Natural killer cell treated with Interleukin-12 subunit alpha and Interleukin-12 subunit beta and Interleukin-15 and Interleukin-18, amount 100 ng/mL, for 72 hours (primary cell): ENCODE data around the gene PLB1. TPM values are rescaled to one million over a fixed set of nuclear protein-coding genes. Genes with fewer than 3 reads are reported as not detected.
"Not testable (repeated sequence)": the region's sequence is repeated elsewhere in the genome, so short reads cannot be mapped to it uniquely, and the experiment has no call there.

ENCODE experiments used
- ATAC-seq, 2 donors: fragments of 150-1000 bp; cut with Tn5 transposase in 1 of 2; sonication (Bioruptor Pico), chemical (Tn5 transposase) in 1 of 2; 2 replicates each; pipeline ENCODE4 v1.10.0; 2021
- DNase-seq: peaks from one replicate; pipeline ENCODE4 v3.0.0; 2022; ENCODE audit warnings: low spot score
- H3K27ac Mint-ChIP-seq, 2 donors: 1 replicate in 1 of 2; 2 replicates in 1 of 2; pipeline ENCODE4 v1.8.0; 2022; ENCODE audit warnings: mixed read lengths in 2 of 2, mild to moderate bottlenecking in 1 of 2, moderate library complexity in 1 of 2
- H3K27me3 Mint-ChIP-seq, 2 donors: 1 replicate in 1 of 2; 2 replicates in 1 of 2; pipeline ENCODE4 v1.8.0; 2022; ENCODE audit warnings: mixed read lengths in 2 of 2
- H3K36me3 Mint-ChIP-seq: one replicate; pipeline ENCODE4 v1.8.0; 2022; ENCODE audit warnings: mixed read lengths
- H3K4me1 Mint-ChIP-seq, 2 donors: 1 replicate in 1 of 2; 2 replicates in 1 of 2; pipeline ENCODE4 v1.8.0; 2022; ENCODE audit warnings: low read depth in 2 of 2, mixed read lengths in 2 of 2, mild to moderate bottlenecking in 1 of 2
- H3K4me3 Mint-ChIP-seq: one replicate; pipeline ENCODE4 v1.8.0; 2022; ENCODE audit warnings: mixed read lengths
- H3K9me3 Mint-ChIP-seq: 2 replicates; pipeline ENCODE4 v1.8.0; 2022; ENCODE audit warnings: mixed read lengths
- total RNA-seq, 2 donors: library from RNA; stranded (reverse); gene quantifications; one replicate each; pipeline ENCODE4 v1.2.3, GENCODE V29; 2022

The PLB1 gene
- total RNA-seq, 2 donors from 2014 or later, result 0.88 to 0.98 TPM

DNA sequence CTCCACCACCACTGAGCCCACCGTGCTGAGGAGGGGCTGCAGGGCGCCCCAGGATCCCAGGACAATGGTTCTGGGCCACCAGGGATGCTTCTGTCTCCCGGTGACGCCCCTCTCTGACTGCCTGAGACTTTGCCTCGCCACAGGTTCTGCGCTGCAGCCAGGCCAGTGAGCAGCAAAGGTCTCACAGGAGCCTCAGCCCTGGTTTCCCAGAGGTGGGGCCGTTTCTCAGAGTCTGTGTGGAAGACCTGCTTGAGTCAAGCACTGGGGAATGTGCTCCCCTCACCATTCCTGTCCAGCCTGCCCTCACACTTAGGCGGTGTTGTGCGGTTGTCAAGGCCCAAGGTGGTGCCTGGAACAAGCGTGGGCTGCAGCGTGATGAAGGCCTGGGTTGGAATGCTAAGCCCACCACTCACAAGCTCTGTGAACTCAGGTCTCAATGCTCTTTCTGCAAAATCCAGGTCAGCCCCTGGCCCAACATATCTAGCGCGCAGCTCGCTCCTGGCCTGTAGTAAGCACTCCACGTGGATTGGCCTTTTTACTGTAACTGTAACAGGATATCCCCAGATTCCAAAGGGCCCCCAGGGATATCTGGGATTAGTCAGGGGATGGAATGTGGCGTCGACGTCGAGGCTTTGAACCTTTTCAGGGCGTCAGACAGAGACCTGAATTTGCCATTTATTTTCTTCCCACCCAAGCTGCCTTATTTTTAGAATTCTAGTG lies 47.6 kb downstream of the PLB1 start:
- Mint-ChIP-seq H3K4me1 (peaks cover 33 to 40% of the 10 kb centered on the region in 2 donors), H3K4me3 (no peak overlapping the region), H3K27me3 (peaks cover 0 to 2% of the 10 kb centered on the region in 2 donors), H3K36me3 (no peaks in the 10 kb centered on the region), H3K27ac (peak overlapping the region in 1 of 2 donors; percentile 80), H3K9me3 (no peaks in the 10 kb centered on the region)
- DNase-seq, result no peak
- no peak for ATAC-seq

DNA sequence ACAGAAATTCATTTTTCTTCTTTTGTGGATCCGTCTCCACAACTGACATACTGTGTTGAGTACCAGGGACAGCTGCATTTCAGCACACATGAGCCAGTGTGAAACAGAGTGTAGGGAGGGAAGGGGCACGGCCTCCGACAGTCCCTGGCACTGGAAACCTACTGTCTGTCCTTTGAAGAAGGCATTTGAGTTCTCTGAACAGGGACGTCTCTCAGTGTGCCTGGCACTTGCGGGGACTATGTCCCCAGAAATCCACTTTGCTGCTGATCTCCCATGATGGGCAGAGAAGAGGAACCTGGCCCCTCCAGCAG lies 48.1 kb downstream of the PLB1 start:
- peak overlapping the region; percentile 75 for H3K4me3 Mint-ChIP-seq
- H3K36me3 Mint-ChIP-seq, result no peaks in the 10 kb centered on the region
- H3K9me3 Mint-ChIP-seq, result no peaks in the 10 kb centered on the region
- ATAC-seq, result no peak
- H3K4me1 Mint-ChIP-seq, result peaks cover 37 to 45% of the 10 kb centered on the region in 2 donors
- H3K27me3 Mint-ChIP-seq, result peaks cover 0 to 2% of the 10 kb centered on the region in 2 donors
- DNase-seq, result no peak
- peak overlapping the region; percentile 80 for H3K27ac Mint-ChIP-seq

DNA sequence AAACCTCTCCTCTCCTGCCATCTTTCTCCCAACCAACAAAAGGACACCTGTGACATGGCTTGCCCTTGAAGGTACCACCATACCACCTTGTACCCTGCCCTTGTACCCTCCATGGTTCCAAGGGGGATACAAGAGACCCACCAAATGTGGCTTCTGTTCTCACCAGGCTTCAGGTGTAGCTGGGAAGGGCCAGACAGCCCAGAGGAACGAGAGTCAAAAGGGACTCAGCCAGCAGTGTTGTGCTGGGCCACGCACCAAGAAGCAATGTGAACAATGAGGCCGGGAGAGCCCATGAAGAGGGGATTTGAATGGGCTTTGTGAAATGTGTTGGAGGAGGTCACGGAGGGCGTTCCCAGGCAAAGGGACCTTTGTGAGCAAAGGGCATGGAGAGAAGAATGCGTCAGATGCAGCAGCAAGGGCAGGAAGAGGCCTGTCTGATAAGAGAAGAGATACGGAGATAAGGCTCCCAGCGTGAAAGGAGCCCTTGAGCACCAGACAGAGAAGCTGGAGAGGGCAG lies 48.6 kb downstream of the PLB1 start:
- H3K36me3 Mint-ChIP-seq, result no peaks in the 10 kb centered on the region
- no peak for ATAC-seq
- peak overlapping the region; percentile 80 for H3K27ac Mint-ChIP-seq
- peaks cover 0 to 2% of the 10 kb centered on the region in 2 donors for H3K27me3 Mint-ChIP-seq
- DNase-seq, result no peak
- peaks cover 37 to 46% of the 10 kb centered on the region in 2 donors for H3K4me1 Mint-ChIP-seq
- H3K4me3 Mint-ChIP-seq, result peak overlapping the region; percentile 75
- H3K9me3 Mint-ChIP-seq, result no peaks in the 10 kb centered on the region

DNA sequence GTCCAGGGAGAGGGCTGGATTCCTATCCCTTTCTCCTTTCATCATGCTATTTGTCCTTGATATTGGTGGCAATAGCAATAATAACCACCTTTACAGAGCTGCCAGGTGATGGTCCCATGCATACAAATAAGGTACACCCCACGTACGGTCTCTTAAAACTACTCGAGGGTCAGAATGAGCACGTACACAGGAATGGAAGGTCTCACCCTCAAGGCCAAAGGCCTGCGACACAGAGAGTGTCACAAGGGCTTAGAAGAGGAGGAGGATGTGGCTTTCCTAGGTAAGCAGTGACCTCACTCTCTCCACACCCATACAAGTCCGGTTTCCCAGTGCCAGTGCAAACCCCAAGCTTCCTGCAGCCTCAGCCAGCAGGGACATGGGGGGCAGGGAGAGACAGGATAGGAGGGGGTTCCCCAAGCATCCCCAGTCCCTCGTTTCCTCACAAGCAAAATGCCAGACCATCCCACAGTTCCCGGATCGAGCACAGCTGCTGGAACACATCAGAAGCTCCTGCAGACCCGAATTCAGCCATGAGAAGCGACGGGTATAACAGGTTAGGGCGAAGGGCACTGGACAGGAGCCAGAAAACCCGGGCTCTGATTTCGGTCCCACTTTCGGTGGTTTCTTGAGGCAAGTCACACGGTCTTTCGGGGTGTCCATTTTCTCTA lies 49.2 kb downstream of the PLB1 start:
- Mint-ChIP-seq H3K4me1 (peaks cover 37 to 46% of the 10 kb centered on the region in 2 donors), H3K9me3 (no peaks in the 10 kb centered on the region), H3K36me3 (no peaks in the 10 kb centered on the region), H3K27me3 (no peaks in the 10 kb centered on the region), H3K4me3 (peak overlapping the region; percentile 75), H3K27ac (peak overlapping the region; percentile 80)
- DNase-seq (no peak), ATAC-seq (peak; percentile 85 to 90)

DNA sequence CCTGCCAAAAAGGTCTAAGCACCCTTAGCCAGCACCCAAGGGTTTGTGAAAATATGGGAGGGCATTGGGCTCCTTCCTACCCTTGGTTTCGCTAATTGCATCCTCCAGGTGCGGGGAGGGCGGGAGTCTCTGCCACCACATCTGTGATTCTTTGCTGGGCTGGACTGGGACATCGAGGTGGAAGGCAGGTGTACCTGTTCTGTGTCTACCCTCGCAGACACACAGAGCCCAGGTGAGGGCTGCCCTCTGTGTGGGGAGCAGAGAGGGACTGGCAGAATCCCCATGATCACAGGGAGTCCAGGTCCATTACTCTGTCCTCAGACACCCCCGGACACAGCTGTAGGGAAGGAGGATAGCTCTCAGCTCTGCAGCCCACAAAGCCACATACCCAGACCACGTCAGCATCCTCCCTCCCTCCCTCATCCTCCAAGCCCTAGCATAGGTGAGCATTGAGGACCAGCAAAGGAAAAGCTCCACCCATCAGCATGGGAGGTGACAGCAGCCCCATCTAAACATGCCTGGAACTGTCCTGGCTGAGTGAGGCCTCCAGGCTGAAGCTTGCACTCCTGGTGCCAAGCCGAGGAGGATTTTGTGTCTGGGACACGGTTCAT lies 49.8 kb downstream of the PLB1 start:
- H3K9me3 Mint-ChIP-seq, result no peaks in the 10 kb centered on the region
- H3K4me3 Mint-ChIP-seq, result peak overlapping the region; percentile 75
- H3K36me3 Mint-ChIP-seq, result no peaks in the 10 kb centered on the region
- peak overlapping the region; percentile 80 for H3K27ac Mint-ChIP-seq
- DNase-seq, result no peak
- H3K27me3 Mint-ChIP-seq, result no peaks in the 10 kb centered on the region
- peaks cover 37 to 46% of the 10 kb centered on the region in 2 donors for H3K4me1 Mint-ChIP-seq
- ATAC-seq, result peak; percentile 54 to 64

DNA sequence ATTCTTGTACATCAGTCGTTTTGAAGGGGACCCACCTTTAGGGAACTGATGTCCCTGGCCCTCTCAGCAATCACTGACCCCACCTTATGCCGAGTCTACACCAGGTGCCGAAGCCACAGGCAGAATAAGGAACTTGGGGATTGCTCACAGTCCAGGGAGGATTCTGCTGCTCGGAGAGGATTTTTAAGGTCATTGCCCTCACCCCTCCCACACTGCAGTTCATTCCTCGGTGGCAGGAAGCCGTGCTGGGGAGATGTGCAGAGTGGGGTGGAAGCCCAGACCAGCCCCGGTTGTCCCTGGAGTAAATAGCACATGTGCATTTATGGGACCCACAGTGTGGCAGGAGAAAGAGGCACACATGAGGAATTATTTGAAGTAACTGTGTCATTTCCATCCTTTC lies 50.4 kb downstream of the PLB1 start:
- H3K9me3 Mint-ChIP-seq, result no peaks in the 10 kb centered on the region
- H3K4me1 Mint-ChIP-seq, result peaks cover 37 to 46% of the 10 kb centered on the region in 2 donors
- DNase-seq, result no peak
- H3K36me3 Mint-ChIP-seq, result no peaks in the 10 kb centered on the region
- H3K27me3 Mint-ChIP-seq, result no peaks in the 10 kb centered on the region
- H3K4me3 Mint-ChIP-seq, result peak overlapping the region; percentile 75
- no peak overlapping the region for H3K27ac Mint-ChIP-seq
- no peak for ATAC-seq

DNA sequence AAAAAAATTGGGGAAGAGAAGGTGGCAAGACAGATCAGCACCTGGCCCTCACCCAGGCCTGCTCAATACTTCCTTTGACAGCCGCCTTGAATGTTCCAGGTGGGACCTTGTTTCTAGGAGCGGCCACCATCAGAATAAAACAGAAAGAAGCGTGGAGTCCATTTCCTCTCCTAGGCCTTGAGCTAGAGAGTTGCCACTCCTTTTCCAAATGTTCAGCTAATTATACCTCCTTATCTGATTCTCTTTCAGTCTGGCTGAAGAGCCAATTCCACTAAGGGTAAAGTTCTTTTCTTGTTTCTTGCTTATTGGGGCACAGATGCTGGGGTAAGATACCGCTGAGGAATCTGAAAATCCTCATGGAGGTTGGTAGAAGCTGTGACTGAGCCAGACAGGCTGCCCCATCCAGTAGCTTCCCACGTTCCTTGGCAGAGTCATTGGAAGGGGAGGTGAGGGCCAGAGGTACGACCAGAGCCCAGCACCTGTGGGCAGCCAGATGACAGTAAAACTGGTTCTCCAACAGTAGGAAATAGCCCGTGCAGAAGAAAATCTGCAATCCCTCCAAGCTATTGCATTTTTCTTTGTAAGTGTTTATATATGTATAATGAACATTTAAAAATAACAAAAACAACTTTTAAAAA lies 51.5 kb downstream of the PLB1 start:
- Mint-ChIP-seq H3K4me3 (peak overlapping the region; percentile 41), H3K27me3 (no peaks in the 10 kb centered on the region), H3K27ac (peak overlapping the region in 1 of 2 donors; percentile 13), H3K9me3 (no peaks in the 10 kb centered on the region), H3K36me3 (no peaks in the 10 kb centered on the region), H3K4me1 (peaks cover 40 to 53% of the 10 kb centered on the region in 2 donors)
- DNase-seq, result no peak
- ATAC-seq, result no peak

DNA sequence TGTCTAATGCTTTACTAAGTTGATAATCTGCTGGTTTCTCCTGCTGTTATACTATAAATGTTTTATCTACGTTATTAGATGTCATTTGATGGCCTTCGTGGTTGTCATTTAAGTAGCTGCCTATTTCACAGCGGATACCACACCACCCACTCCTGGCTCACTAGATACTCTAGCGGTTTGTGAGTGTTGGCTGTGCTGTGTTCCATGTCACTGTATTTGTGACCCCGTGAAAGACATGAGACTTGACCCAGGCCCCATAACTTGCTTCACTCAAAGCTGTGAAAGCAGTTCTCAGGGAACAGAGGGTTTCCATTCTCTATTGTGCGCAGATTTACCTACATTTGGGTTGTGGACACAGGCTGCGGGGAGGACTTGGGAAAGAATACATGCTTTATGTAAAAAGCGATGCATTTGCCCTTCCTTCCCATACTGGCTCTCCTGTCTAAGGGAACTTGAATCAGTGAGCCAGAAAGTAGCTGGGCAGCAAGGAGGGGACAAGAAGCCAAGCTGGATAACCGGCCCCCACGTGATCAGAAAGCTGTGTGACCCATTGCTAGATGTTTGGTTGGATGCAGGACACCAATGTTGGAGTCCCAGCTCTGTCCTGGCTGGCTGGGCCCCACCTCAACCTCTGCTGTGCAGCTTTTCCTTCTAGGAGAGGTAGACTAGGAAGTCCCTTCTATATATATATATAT lies 52.2 kb downstream of the PLB1 start:
- ATAC-seq, result peak; percentile 78 to 79

DNA sequence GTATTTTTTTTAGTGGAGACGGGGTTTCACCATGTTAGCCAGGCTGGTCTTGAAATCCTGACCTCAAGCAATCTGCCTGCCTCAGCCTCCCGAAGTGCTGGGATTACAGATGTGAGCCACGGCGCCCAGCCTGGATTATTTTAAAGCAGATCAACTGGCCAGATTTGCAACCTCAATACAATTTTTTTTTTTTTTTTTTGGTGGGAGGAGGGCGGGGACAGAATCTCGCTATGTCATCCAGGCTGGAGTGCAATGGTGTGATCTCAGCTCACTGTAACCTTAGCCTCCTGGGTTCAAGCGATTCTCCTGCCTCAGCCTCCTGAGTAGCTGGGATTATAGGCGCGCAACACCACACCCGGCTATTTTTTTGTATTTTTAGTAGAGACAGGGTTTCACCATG lies 54.5 kb downstream of the PLB1 start:
- not testable (repeated sequence) for ATAC-seq, H3K4me3 Mint-ChIP-seq

More for the DNA sequence above, 52.2 kb downstream of the PLB1 start:
- DNase-seq, result peak; percentile 64
- no peaks in the 10 kb centered on the region for H3K9me3 Mint-ChIP-seq
- H3K4me3 Mint-ChIP-seq, result peak overlapping the region; percentile 41
- H3K36me3 Mint-ChIP-seq, result no peaks in the 10 kb centered on the region
- H3K4me1 Mint-ChIP-seq, result peaks cover 37 to 48% of the 10 kb centered on the region in 2 donors
- no peaks in the 10 kb centered on the region for H3K27me3 Mint-ChIP-seq
- H3K27ac Mint-ChIP-seq, result peak overlapping the region in 1 of 2 donors; percentile 13

DNA sequence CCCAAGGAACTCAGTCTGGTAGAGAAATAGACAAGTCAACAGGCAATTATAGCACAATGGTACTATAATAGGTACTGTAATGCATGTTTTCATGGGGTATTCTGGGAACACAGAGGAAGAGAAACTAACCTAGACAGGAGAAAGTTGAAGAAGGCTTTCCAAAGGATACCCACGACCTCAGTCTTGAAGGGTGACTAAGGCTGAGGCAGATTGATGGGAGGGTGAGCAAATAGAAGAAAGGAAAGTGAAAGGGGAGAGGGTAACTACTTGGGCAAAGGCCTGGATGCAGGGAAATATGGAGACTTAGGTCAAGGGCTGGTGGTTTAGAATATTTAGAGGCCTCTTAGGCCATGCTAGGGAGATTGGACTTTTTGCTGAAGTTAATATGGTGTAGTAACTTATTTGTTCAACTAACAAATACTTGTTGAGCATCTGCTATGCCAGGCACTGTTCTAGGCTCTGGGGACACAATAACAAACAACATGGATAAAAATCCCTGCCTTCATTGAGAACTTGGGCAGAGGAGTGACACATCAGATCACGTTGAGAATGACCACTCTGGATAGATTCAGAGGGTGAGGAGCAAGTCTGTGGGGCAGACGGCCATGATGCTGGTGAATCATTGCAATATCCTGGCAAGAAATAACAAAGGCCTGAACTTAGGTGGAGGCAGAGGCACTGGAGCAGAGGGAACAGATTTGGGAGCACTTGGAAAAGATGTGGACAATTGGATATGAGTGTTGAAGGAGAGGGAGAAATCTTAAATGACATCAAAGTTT lies 56.4 kb downstream of the PLB1 start:
- no peak overlapping the region for H3K27ac Mint-ChIP-seq
- DNase-seq, result no peak
- no peak for ATAC-seq
- H3K4me3 Mint-ChIP-seq, result no peak overlapping the region
- peaks cover 17 to 24% of the 10 kb centered on the region in 2 donors for H3K4me1 Mint-ChIP-seq
- H3K9me3 Mint-ChIP-seq, result no peaks in the 10 kb centered on the region
- H3K27me3 Mint-ChIP-seq, result no peaks in the 10 kb centered on the region
- H3K36me3 Mint-ChIP-seq, result no peaks in the 10 kb centered on the region

More for the DNA sequence above, 54.5 kb downstream of the PLB1 start:
- H3K27me3 Mint-ChIP-seq, DNase-seq, H3K27ac Mint-ChIP-seq, H3K9me3 Mint-ChIP-seq, H3K36me3 Mint-ChIP-seq: not testable (repeated sequence)
- H3K4me1 Mint-ChIP-seq, result peaks cover 26 to 35% of the 10 kb centered on the region in 2 donors

DNA sequence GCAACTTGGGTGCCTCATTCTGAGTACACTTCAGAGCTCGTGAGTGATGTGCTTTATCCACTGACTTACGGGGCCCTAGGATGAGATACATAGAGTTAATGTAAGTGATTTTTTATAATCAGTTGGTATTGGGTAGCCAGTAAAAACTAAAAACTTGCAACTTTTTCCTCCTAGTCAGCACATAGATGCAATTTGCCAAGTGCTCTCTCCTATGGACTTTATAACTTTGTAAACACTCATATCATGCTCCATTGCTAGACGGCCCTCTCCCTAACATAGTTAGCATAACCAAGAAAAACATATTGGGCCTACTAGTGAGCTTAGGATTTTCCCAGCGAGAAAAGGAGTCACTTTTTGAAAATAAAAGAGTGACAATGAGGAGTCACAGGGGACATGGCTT lies 60.4 kb downstream of the PLB1 start:
- DNase-seq (no peak), ATAC-seq (no peak)
- Mint-ChIP-seq H3K4me3 (no peak overlapping the region), H3K9me3 (no peaks in the 10 kb centered on the region), H3K4me1 (peaks cover 3 to 8% of the 10 kb centered on the region in 2 donors), H3K27ac (no peak overlapping the region), H3K27me3 (no peaks in the 10 kb centered on the region), H3K36me3 (no peaks in the 10 kb centered on the region)

DNA sequence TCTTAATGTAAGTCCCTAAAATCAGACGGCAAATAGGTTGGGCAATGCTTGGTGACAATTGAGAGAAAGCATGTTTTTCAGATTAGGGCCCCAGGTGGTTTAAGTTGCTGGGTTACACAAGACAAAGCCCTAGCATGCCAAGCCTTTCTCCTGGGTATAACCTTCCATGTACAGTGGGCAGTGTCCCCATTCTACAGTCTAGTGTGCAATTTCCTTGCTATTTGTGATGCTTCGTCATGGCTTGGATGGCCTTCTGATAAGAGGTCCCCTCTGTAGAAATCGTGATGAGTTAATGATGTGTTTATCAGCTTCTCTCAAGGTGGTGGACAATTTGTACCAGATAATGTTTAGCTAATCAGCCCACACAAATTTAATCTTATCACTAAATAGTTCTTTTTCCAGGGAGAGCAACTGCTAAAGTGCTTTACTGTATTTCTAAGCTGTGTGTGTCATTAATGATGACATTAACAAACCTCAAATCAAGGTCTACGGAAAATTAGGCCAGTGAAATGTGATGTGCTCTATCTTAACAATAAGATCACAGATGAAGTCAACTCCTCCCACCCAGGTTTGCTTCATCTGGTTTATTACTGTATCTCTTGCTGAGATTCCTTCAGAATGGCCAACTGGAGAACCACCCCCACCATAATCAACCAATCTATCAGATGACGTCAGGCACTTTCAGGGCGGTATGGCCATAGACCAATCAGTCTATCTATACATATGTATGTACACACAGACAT lies 61.7 kb downstream of the PLB1 start:
- H3K9me3 Mint-ChIP-seq, result no peaks in the 10 kb centered on the region
- ATAC-seq (peak in 1 of 2 donors; percentile 68), DNase-seq (no peak)
- H3K4me1 Mint-ChIP-seq, result no peaks in the 10 kb centered on the region
- no peak overlapping the region for H3K4me3 Mint-ChIP-seq
- H3K27ac Mint-ChIP-seq, result no peak overlapping the region
- no peaks in the 10 kb centered on the region for H3K27me3 Mint-ChIP-seq
- no peaks in the 10 kb centered on the region for H3K36me3 Mint-ChIP-seq
